HG03196 (cell line): ENCODE results near the gene FAM89B.

Experiments
- ATAC-seq: cut with Tn5 transposase; IDR thresholded peaks from one replicate; pipeline ENCODE4 v1.9.1; 2021; ENCODE audit not compliant: unreplicated experiment

The FAM89B gene

DNA sequence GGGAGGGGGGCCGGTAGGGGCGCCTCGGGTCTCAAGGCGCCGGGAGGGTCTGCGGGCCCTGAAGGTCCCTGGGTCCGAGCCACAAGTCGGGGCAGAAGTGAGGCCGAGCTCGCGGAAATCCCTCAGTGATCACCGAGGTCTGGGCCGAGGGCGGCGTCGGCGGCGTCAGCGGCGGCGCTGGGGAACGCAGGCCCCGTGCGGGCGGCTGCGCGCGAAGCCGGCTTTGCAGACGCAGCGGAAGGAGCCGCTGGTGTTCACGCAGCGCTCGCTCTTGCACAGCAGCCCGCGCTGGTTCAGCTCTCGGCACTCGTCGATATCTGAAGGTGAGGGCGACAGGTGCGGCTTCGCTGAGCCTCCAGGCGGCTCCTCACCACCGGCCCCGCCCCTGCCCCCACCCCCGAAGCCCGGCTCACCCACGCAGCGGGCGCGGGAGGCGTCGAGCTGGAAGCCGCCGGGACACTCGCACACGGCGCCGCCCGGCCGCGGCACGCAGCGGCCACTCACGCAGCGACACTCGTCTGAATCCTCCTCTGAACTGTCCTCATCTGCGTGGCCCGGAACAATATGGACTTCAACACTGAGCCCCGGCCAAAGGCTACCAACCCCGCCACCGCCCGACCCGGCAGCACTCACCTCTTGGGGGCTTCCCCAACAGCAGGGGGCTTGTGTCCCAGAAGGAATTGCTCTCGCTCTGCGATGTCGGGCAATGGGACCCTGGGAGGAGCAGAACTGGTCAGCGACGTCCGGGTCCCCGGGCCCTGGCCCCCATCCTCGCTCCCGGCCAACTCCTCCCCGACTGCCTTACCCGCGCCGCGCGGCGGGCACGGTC is 33.2 kb upstream of the FAM89B start:
- no peak for ATAC-seq

- ATAC-seq: peak; percentile 33
Observed at GRCh38 chr11:65539744-65540289, 32.5 kb upstream of the FAM89B start.

- peak; percentile 60 for ATAC-seq
Observed at GRCh38 chr11:65540290-65541092, 31.8 kb upstream of the FAM89B start.

- ATAC-seq: no peak
Observed at GRCh38 chr11:65541093-65541982, 31.0 kb upstream of the FAM89B start.

DNA sequence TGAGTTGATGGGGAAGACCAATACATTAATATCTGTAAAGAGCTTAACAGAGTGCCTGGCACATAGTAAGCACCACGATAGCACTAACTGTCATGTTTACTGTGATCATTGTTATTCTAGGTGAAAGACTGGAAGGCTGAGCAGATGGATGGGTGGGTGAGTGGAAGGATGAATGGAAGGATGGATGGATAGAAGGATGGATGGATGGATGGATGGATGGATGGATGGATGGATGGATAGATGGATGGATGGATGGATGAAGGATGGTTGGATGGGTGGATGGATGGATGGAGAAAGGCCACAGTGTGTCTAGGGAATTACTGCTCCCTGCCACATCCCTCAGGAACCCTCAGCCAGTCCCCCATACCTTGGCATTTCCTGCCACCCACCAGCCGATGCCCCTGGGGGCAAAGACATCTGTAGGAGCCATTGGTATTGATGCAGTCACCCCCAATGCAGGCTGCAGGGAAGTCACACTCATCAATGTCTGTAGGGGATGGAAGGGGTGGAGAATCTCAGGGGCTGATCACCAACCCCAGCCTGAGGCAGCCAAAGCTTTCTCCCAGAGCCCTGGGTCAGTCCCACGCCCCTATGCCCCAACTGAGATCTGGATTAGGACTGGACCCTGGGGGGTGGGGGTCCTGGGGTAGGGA is 29.5 kb upstream of the FAM89B start:
- ATAC-seq: no peak

- no peak for ATAC-seq
Observed at GRCh38 chr11:65545853-65546216, 26.5 kb upstream of the FAM89B start.

- peak; percentile 60 for ATAC-seq
Observed at GRCh38 chr11:65546217-65546958, 25.9 kb upstream of the FAM89B start.

GRCh38 chr11:65547446-65548125 is 24.8 kb upstream of the FAM89B start:
- ATAC-seq: no peak

DNA sequence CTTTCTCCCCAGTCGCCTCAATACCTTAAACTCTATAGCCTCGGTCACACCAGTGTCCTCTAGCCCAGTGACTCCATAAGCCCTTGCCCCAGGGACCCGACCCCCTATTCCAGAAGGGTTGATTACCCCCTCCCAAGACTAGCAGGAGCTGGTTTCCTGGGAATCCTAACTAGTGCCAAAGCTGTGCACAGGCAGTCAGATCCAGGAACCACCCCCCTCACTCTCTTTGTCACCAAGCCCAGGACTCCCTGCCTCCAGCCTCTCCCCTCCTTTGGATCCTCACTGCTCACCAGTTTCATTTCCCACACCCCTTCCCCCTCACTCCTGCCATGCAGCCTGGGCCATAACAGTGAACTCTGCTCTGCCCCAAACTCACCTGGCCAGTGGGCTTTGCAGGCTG is 23.9 kb upstream of the FAM89B start:
- ATAC-seq: no peak

DNA sequence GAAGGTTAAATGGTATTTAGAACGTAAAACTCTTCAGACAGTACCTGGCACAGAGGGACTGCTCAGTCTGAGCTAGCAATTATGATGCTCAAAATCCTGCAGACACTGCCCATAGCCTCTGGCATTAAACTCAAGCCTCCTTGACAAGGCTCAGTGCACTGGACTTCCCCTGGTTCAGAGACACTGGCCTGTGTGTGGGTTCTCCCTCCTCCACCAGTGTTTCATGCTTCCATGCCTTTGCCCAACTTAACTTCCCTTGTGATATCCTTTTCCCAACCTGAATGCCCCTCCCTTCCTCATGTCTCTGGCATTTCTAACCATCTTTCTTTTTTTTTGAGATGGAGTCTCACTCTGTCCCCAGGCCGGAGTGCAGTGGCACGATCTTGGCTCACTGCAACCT is 23.2 kb upstream of the FAM89B start:
- ATAC-seq: no peak

- ATAC-seq: peak; percentile 57
Observed at GRCh38 chr11:65551572-65552387, 20.6 kb upstream of the FAM89B start.

DNA sequence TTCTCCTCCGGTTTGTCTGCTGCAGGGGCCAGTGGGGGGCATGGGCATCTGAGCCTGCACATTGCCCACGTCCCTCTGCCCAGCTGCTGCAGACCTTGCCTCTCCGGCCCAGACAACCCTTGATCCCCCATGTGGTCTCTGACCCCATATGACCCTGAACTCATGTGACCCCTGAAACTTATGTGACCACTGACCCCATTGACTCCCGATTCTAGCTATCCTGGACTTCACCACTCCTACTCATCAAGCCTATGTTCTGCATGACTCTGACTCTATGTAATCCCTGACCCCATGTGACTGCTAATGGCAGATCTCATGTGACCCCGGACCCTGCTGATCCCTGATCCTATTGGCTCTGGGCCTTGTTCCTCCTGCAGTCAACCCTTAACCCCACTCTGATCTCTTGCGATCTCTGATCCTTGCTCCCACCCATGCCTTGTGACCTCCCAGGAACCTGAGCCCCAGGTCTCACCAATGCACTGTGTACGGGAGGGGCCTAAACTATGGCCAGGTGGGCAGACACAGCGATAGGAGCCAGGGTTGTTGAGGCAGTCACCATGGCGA is 19.9 kb upstream of the FAM89B start:
- no peak for ATAC-seq

DNA sequence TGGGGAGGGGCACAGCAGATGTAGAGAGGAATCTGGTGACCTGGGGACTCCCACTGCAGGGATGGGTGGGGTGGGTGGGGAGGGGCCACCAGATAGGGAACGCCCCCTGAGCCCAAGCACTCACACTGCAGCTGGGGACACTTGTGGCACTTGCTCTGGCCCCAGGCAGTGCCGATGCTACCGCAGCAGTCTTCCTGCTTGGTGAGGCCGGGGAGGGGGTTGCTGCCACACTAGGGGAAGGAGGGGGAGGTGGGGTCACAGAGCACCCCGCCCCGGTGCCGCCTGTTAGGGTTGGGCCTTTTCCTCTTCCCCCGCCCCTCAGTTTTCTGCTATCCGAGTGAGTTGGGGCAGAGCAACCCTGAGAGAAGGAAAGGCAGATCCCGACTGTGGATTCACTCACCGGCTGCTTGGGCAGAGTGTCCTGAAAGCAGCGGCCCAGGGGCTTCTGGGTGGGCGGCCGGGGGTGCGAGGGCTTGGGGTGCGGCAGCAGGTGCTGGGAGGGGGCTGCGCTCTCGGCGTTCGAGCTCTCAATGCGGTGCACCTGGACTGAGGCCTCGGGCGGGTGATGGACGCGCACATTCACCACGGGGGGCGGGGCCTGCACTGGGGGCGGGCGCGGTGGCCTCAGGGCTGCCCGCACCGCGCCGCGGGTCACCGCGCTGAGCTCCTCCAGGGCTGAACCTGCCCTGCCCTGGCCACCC is 18.9 kb upstream of the FAM89B start:
- ATAC-seq: no peak

GRCh38 chr11:65554057-65554818 is 18.1 kb upstream of the FAM89B start:
- ATAC-seq: no peak

DNA sequence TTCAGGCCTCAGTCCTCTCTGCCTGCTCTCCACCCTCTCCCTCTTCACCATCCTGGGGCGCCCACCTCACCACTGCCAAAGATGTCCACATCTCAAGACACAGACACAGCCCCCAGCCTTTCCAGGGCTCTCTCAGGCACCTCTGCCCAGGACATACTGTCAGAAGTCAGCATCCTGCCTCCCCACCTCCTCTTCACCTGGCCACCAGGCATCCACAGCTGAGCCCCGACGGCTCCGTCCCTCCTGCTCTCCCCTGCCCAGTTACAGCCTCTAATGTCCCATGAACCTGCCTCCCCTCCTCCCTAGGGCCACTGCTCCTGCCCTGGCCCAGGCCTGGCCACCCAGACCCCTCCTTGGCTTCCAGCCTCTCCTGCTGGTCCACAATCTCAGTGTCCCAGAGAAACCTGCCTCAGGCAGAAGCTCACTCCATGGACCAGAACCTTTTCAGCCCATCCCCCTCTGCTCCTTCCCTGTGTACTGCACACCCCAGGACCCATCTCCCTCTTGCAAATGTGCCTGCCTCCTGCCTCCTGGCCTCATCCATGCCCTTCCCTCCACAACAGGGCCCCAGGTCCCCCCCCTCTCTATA is 17.4 kb upstream of the FAM89B start:
- ATAC-seq: no peak

DNA sequence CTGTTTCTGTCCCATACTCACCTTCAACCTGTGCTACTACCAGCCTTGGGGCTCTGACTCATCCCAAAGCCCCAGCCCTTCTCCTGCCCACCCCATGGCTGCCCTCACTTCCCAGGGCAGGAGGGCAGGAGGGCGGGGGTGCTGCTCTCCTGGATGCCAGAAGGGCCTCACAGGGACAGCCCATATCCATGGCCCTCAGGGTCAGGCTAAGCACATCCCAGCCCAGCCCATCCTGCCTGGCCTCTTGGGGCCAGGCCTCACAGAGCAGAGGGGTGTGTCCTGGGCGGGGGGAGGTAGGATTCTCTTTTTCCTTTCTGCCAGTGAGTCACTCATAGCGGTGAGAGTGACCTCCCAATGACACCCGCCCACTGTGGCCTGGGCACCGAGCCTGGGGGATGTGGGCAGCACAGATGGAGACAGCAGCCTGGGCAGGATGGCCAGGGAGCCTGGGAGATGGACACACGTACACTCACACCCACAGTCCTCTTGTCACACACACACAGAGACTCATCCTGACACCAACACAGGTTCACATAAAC is 16.6 kb upstream of the FAM89B start:
- no peak for ATAC-seq
